NB4 (cell line): Measurements from ENCODE around the gene RNF39.

Experiments used
- MAX ChIP-seq: IDR thresholded peaks from 2 replicates; pipeline ENCODE4 v1.6.1; 2011; ENCODE audit warnings: low read depth, low read length
- MYC ChIP-seq: IDR thresholded peaks from 2 replicates; pipeline ENCODE4 v1.6.1; 2011; ENCODE audit warnings: low read depth, low read length
- POLR2A ChIP-seq: IDR thresholded peaks from 2 replicates; pipeline ENCODE4 v1.6.1; 2011; ENCODE audit warnings: mild to moderate bottlenecking; ENCODE audit not compliant: insufficient read length; ENCODE audit errors: extremely low read depth
- TF ChIP-seq, protein P1 (sequence below): IDR thresholded peaks from one replicate; pipeline ENCODE4 v1.5.1; 2012; ENCODE audit warnings: low read depth, low read length

DNA sequence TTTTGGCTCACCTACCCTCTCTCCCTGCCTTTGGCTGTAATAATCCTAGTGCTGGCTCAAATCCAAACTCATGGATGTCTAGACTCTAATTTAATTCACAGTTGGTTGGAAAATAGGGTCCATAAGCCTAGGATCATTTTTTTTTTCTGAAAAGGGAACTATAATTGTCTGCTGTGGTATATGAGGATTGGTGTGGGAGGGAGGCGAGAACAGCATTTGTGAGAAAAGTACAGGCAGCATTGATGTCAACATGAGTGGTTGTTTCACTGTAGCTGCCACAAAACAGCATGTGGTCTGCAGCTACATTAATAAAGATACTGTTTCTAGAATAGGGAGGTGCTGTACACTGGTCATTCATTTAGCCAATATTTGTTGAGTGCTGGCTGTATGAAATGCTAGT, 33.1 kb downstream of the RNF39 start:
- TF ChIP-seq, protein P1, sequence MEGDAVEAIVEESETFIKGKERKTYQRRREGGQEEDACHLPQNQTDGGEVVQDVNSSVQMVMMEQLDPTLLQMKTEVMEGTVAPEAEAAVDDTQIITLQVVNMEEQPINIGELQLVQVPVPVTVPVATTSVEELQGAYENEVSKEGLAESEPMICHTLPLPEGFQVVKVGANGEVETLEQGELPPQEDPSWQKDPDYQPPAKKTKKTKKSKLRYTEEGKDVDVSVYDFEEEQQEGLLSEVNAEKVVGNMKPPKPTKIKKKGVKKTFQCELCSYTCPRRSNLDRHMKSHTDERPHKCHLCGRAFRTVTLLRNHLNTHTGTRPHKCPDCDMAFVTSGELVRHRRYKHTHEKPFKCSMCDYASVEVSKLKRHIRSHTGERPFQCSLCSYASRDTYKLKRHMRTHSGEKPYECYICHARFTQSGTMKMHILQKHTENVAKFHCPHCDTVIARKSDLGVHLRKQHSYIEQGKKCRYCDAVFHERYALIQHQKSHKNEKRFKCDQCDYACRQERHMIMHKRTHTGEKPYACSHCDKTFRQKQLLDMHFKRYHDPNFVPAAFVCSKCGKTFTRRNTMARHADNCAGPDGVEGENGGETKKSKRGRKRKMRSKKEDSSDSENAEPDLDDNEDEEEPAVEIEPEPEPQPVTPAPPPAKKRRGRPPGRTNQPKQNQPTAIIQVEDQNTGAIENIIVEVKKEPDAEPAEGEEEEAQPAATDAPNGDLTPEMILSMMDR: no peak
- TF ChIP-seq POLR2A (no peak), MAX (no peak), MYC (no peak)
